K562 (cell line): ENCODE measurements around the gene PTH2. TPM values are rescaled to one million over a fixed set of nuclear protein-coding genes. Genes with fewer than 3 reads are reported as not detected.

Experiments used
- BRF1 ChIP-seq: IDR thresholded peaks from 3 replicates; pipeline ENCODE4 v1.6.1; 2011; ENCODE audit warnings: borderline replicate concordance, mild to moderate bottlenecking; ENCODE audit not compliant: insufficient read length; ENCODE audit errors: extremely low read depth
- E2F8 ChIP-seq: fragments of 450-650 bp; IDR thresholded peaks from 2 replicates; pipeline ENCODE4 v1.7.1; 2018; ENCODE audit warnings: mild to moderate bottlenecking, low read depth; ENCODE audit not compliant: partially characterized antibody
- ELF1 ChIP-seq: fragments of 200-800 bp; sonication (Bioruptor generic); IDR thresholded peaks from 2 replicates; pipeline ENCODE4 v1.6.1; 2016; ENCODE audit warnings: missing genetic modification characterization, missing compliant biosample characterization
- FOXP1 ChIP-seq: sonication (generic); formaldehyde crosslinking; IDR thresholded peaks from 2 replicates; pipeline ENCODE4 v1.8.0; 2022; ENCODE audit warnings: mild to moderate bottlenecking, missing genetic modification reagents
- KLF6 ChIP-seq: fragments of 250-450 bp; sonication (Bioruptor Pico); IDR thresholded peaks from 2 replicates; pipeline ENCODE4 v1.4.0; 2020; ENCODE audit warnings: mild to moderate bottlenecking, moderate library complexity, borderline replicate concordance
- MCM2 ChIP-seq: fragments of 450-650 bp; IDR thresholded peaks from 2 replicates; pipeline ENCODE4 v1.6.1; 2017; ENCODE audit warnings: low read depth, mild to moderate bottlenecking
- MECOM ChIP-seq: fragments of 250-450 bp; sonication (Bioruptor Pico); IDR thresholded peaks from 2 replicates; pipeline ENCODE4 v1.8.0; 2022; ENCODE audit warnings: inconsistent platforms
- NFYB ChIP-seq: IDR thresholded peaks from 2 replicates; pipeline ENCODE4 v1.6.1; 2011; ENCODE audit warnings: mild to moderate bottlenecking, moderate library complexity; ENCODE audit not compliant: insufficient read length; ENCODE audit errors: extremely low read depth
- POLR2A ChIP-seq: fragments of 450-650 bp; conservative IDR thresholded peaks from 2 replicates; pipeline ENCODE4 v1.6.1; 2016
- POLR2B ChIP-seq: fragments of 450-650 bp; IDR thresholded peaks from 2 replicates; pipeline ENCODE4 v1.6.1; 2018; ENCODE audit warnings: low read depth; ENCODE audit not compliant: partially characterized antibody
- SMAD3 ChIP-seq: fragments of 450-650 bp; formaldehyde crosslinking; conservative IDR thresholded peaks from 2 replicates; pipeline ENCODE4 v1.4.0; 2020; ENCODE audit warnings: mild to moderate bottlenecking
- SMARCE1 ChIP-seq: fragments of 450-650 bp; IDR thresholded peaks from 2 replicates; pipeline ENCODE4 v1.7.1; 2016; ENCODE audit warnings: mild to moderate bottlenecking
- TAF7 ChIP-seq: fragments of 450-650 bp; IDR thresholded peaks from 2 replicates; pipeline ENCODE4 v1.6.1; 2016; ENCODE audit warnings: missing genetic modification characterization, missing compliant biosample characterization
- TARDBP ChIP-seq: fragments of 450-650 bp; IDR thresholded peaks from 2 replicates; pipeline ENCODE4 v1.6.1; 2016
- TCF3 ChIP-seq: sonication (generic); formaldehyde crosslinking; IDR thresholded peaks from 2 replicates; pipeline ENCODE4 v1.4.0; 2020; ENCODE audit warnings: mild to moderate bottlenecking, missing genetic modification reagents
- TEAD2 ChIP-seq: fragments of 450-650 bp; IDR thresholded peaks from 2 replicates; pipeline ENCODE4 v1.6.1; 2016; ENCODE audit warnings: missing genetic modification characterization, control low read depth, missing compliant biosample characterization
- XRCC3 ChIP-seq: fragments of 450-650 bp; IDR thresholded peaks from 2 replicates; pipeline ENCODE4 v1.6.1; 2017; ENCODE audit warnings: mild to moderate bottlenecking, moderate library complexity
- ZBTB7A ChIP-seq: IDR thresholded peaks from 2 replicates; pipeline ENCODE4 v1.6.1; 2011; ENCODE audit warnings: low read depth, mild to moderate bottlenecking, low read length, moderate library complexity, borderline replicate concordance; ENCODE audit not compliant: control insufficient read depth
- ZNF23 ChIP-seq: fragments of 250-450 bp; sonication (Bioruptor Pico); IDR thresholded peaks from 2 replicates; pipeline ENCODE4 v1.4.0; 2020; ENCODE audit warnings: mild to moderate bottlenecking
- ZNF431 ChIP-seq: sonication (generic); formaldehyde crosslinking; IDR thresholded peaks from 2 replicates; pipeline ENCODE4 v1.8.0; 2022; ENCODE audit warnings: mild to moderate bottlenecking, missing genetic modification reagents
- ZNF695 ChIP-seq: fragments of 450-650 bp; formaldehyde crosslinking; IDR thresholded peaks from 2 replicates; pipeline ENCODE4 v1.4.0; 2020; ENCODE audit warnings: mild to moderate bottlenecking, moderate library complexity
- ZNF699 ChIP-seq: fragments of 250-450 bp; sonication (Bioruptor Pico); IDR thresholded peaks from 2 replicates; pipeline ENCODE4 v1.8.0; 2021; ENCODE audit warnings: mild to moderate bottlenecking, moderate library complexity; ENCODE audit not compliant: insufficient replicate concordance
- ZNF707 ChIP-seq: fragments of 250-450 bp; sonication (Bioruptor Pico); conservative IDR thresholded peaks from 2 replicates; pipeline ENCODE4 v1.8.0; 2022; ENCODE audit warnings: inconsistent platforms, mild to moderate bottlenecking, moderate library complexity
- polyA plus RNA-seq, 8 experiments: library from polyadenylated mRNA; depleted of rRNA in 4 of 8; stranded (reverse) in 5 of 8; unstranded in 3 of 8; fragments of >200 nt; fragmentation: Nextera tagmentation in 2 of 8; fragmentation: Illumina TruSeq in 1 of 8; extraction: Ambion mirVana in 2 of 8; extraction: Trizol in 1 of 8; gene quantifications; 2 replicates each; pipeline versions ENCODE4 v1.2.1 to v1.2.3, GENCODE V29; 2011 to 2014; ENCODE audit warnings: inconsistent platforms in 1 of 8, missing spikeins in 1 of 8
- total RNA-seq, 7 experiments: library from RNA; depleted of rRNA in 6 of 7; stranded (reverse); fragments of >200 nt in 6 of 7; fragmentation: Illumina TruSeq in 2 of 7; extraction: Trizol in 2 of 7; gene quantifications; 2 replicates each; pipeline versions ENCODE4 v1.2.1 to v1.2.3, GENCODE V29; 2011 to 2021; ENCODE audit warnings: low replicate concordance in 1 of 7
- TF ChIP-seq, protein P1 (sequence below): fragments of 250-450 bp; sonication (Bioruptor Pico); IDR thresholded peaks from 2 replicates; pipeline ENCODE4 v1.5.0; 2021; ENCODE audit warnings: mild to moderate bottlenecking, borderline replicate concordance

PTH2 gene
- total and polyA plus RNA-seq, 9 of the 15 experiments (the other 6 are each of a cell fraction or from before 2014, with no cell fraction given), result 1.3 TPM; not detected in 8

DNA sequence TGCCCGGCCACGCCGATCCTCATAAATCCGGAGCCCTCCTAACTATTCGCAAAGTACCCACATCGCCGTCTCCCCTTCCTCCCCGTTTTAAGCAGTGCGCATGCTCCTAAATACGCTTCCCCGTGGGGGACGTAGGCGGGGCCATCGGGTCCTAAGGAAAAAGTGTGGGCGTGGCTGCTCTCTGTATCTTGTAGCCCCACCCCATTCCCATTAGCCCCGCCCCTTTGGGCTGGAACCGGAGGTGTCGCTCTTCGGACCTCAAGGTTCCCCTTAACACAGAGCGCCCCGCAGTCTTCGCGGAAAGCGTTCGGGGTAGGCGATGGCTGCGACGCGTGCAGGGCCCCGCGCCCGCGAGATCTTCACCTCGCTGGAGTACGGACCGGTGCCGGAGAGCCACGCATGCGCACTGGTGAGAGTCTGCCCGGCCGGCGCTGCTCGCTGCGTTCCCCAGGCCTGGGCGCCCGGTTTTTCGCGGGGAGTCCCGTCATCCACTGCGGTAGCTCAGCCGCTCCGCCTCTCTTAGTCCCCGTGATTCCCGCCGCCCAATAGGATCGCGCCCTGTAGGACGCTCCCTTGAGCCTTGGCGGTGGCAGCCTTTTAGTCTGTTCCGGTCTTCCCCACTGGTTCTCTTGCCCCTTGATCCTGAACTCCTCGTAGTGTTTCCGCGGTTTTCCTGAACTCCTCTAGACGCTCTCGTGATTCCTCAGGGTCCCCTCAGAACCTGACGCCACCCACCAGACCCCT lies 29.9 kb upstream of the PTH2 start, which contains the start of gene ALDH16A1 (continued):
- TF ChIP-seq ZNF695 (CRISPR knock-in tag), result no peak
- TF ChIP-seq TAF7 (tag), result peak; percentile 91
- TF ChIP-seq KLF6, result no peak
- TF ChIP-seq ZNF699 (CRISPR knock-in tag), result no peak
- TF ChIP-seq ZBTB7A, result no peak
- peak; percentile 84 for TF ChIP-seq ELF1 (tag)
- TF ChIP-seq BRF1, result no peak
- peak; percentile 99 for TF ChIP-seq POLR2A
- no peak for TF ChIP-seq ZNF23 (CRISPR knock-in tag)
- TF ChIP-seq, protein P1, sequence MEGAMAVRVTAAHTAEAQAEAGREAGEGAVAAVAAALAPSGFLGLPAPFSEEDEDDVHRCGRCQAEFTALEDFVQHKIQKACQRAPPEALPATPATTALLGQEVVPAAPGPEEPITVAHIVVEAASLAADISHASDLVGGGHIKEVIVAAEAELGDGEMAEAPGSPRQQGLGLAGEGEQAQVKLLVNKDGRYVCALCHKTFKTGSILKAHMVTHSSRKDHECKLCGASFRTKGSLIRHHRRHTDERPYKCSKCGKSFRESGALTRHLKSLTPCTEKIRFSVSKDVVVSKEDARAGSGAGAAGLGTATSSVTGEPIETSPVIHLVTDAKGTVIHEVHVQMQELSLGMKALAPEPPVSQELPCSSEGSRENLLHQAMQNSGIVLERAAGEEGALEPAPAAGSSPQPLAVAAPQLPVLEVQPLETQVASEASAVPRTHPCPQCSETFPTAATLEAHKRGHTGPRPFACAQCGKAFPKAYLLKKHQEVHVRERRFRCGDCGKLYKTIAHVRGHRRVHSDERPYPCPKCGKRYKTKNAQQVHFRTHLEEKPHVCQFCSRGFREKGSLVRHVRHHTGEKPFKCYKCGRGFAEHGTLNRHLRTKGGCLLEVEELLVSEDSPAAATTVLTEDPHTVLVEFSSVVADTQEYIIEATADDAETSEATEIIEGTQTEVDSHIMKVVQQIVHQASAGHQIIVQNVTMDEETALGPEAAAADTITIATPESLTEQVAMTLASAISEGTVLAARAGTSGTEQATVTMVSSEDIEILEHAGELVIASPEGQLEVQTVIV (CRISPR knock-in tag), result no peak
- no peak for TF ChIP-seq TCF3 (CRISPR knock-in tag)
- no peak for TF ChIP-seq MCM2
- no peak for TF ChIP-seq ZNF707 (CRISPR knock-in tag)
- peak; percentile 71 for TF ChIP-seq NFYB
- peak; percentile 75; the same call in 1 of the 2 replicates for TF ChIP-seq FOXP1 (CRISPR knock-in tag)
- TF ChIP-seq XRCC3, result no peak
- 0 out of 2 replicates have a peak, but pooled peaks have one; percentile 63 for TF ChIP-seq TARDBP
- no peak for TF ChIP-seq SMAD3 (CRISPR knock-in tag)
- no peak for TF ChIP-seq TEAD2 (tag)
- TF ChIP-seq E2F8, result peak; percentile 69
- TF ChIP-seq MECOM (CRISPR knock-in tag), result no peak
- 0 out of 2 replicates have a peak, but pooled peaks have one; percentile 29 for TF ChIP-seq SMARCE1
- TF ChIP-seq POLR2B, result peak; percentile 100
- TF ChIP-seq ZNF431 (CRISPR knock-in tag), result no peak; the same call in 1 of the 2 replicates
